Mesodermal cell (in vitro differentiated cells): ENCODE data around the gene TNPO2.
"Not testable (repeated sequence)": the region's sequence is repeated elsewhere in the genome, so short reads cannot be mapped to it uniquely, and the experiment has no call there.

ENCODE experiments used
- H3K27ac ChIP-seq: 2 replicates; pipeline ENCODE4 v1.7.0; 2013; ENCODE audit warnings: mild to moderate bottlenecking, low read depth, low read length, moderate library complexity; ENCODE audit not compliant: severe bottlenecking
- H3K36me3 ChIP-seq: 2 replicates; pipeline ENCODE4 v1.7.1; 2013; ENCODE audit warnings: mild to moderate bottlenecking, low read length, moderate library complexity; ENCODE audit not compliant: control insufficient read depth, insufficient read depth
- H3K4me1 ChIP-seq: one replicate; pipeline ENCODE4 v1.7.1; 2013; ENCODE audit warnings: mild to moderate bottlenecking, low read length; ENCODE audit not compliant: insufficient read depth, control insufficient read depth, poor library complexity, severe bottlenecking
- H3K4me3 ChIP-seq: 2 replicates; pipeline ENCODE4 v1.7.0; 2013; ENCODE audit warnings: low read length, control low read depth, mild to moderate bottlenecking; ENCODE audit not compliant: insufficient read depth, poor library complexity, severe bottlenecking; ENCODE audit errors: extremely low read depth
- H3K9me3 ChIP-seq: 2 replicates; pipeline ENCODE4 v1.7.1; 2013; ENCODE audit warnings: mild to moderate bottlenecking, low read length, moderate library complexity; ENCODE audit not compliant: control insufficient read depth
- WGBS, 2 experiments: methylation state at CpG; one replicate each; pipeline ENCODE4 v1.1.5; 2013; ENCODE audit warnings: missing lambda C conversion rate in 2 of 2; ENCODE audit not compliant: insufficient coverage in 2 of 2; 5-methylcytosine and 5-hydroxymethylcytosine counted together

TNPO2 gene

DNA sequence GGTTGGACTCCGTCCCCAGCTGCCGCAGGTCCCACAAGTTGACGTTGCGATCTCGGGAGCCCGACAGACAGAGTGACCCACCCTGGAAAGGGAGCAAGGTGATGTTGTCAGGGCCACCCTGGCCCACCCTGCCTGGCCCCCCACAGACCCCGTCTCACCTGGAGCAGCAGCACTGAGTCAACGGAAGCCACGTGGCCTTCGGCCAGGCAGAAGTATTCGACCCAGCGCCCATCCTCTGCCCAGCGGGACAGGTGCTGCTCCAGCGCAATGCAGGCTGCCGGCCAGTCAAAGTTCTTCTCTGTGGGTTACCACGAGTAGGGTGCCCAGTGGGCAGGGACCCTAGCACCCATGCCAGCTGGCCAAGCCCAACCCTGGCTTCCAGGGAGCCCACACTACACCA is 29.1 kb downstream of the TNPO2 start:
- H3K27ac ChIP-seq: no peak overlapping the region
- H3K4me1 ChIP-seq: peaks cover 4% of the 10 kb centered on the region
- H3K36me3 ChIP-seq: peaks cover 21% of the 10 kb centered on the region
- no peak overlapping the region for H3K4me3 ChIP-seq
- 92 to 95% methylated on average over 15 to 16 of the region's 16 CpGs for WGBS, 2 experiments
- no peaks in the 10 kb centered on the region for H3K9me3 ChIP-seq

DNA sequence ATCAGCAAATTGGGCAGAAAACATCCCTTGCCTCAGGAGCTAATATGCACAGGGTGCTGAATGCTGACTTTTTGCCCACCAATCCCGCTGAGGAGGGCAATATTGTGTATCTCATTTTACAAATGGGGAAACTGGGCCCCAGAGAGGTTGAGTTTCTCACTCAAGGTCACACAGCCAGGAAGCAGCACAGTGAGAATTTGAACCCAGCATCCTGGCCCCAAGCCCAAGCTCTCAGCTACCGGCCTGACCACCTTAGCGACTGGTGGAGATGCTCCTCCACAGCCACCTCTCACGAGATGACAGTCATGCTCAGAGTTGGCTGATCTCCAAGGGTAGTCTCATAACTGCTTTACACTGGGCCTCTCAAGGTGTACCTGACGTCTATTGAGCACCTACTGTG is 30.8 kb downstream of the TNPO2 start:
- H3K36me3 ChIP-seq: peaks cover 8% of the 10 kb centered on the region
- no peak overlapping the region for H3K27ac ChIP-seq
- no peaks in the 10 kb centered on the region for H3K9me3 ChIP-seq
- WGBS, 2 experiments: 90 to 100% methylated on average over 4 to 5 of the region's 5 CpGs
- H3K4me3 ChIP-seq: no peak overlapping the region
- peaks cover 4% of the 10 kb centered on the region for H3K4me1 ChIP-seq

DNA sequence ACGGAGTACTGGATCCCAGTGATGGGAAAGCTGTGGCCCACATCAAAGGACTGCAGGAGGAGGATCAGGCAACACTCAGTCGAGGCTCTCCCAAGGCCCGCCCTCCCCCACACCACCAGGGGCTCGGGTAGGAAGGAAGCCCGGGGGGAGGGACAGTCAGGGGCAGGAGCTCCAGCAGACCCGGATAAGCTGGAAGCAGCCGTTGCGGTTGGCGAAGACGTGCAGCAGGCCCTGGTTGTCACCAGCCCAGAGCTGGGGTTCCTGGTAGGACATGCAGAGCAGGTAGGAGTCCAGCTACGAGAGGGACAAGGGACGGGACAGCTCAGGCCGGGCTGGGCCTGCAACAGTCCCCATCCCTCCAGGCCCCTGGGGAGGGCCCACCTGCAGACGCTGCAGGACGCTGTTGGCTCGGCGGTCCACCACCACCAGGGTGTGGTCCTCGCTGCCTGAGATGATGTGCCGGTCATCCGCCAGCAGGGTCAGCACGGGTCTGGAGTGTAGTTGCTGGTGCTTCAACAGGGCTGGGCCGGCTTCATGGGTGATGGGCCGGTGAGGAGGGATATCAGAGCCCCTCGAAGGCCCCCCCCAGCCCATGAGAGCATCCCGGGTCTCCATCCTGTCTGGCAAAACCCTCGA is 34.0 kb downstream of the TNPO2 start:
- 91 to 96% methylated on average over 17 to 23 of the region's 26 CpGs for WGBS, 2 experiments
- no peak overlapping the region for H3K27ac ChIP-seq
- H3K4me1 ChIP-seq: no peaks in the 10 kb centered on the region
- H3K9me3 ChIP-seq: no peaks in the 10 kb centered on the region
- H3K4me3 ChIP-seq: no peak overlapping the region
- H3K36me3 ChIP-seq: peaks cover 8% of the 10 kb centered on the region

DNA sequence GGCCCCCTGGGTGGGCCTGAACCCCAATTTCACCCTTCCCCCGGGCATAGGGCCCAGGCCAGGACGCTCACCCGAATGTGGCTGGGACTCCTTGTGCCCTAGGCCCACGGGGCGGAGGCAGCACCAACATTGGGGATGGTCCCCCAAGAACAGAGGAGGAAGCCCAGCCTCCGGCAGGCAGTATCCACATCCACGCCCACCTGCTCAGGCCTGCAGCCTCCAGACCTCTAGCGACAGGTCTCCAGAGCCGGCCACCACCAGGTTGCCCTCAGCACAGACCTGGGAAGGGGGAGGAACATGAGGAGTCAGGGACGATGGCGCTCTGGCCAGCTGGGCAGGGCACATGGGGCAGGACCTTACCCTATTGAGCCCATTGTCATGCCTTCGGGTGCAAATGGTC is 34.7 kb downstream of the TNPO2 start:
- Histone ChIP-seq H3K9me3 (no peaks in the 10 kb centered on the region), H3K4me3 (no peak overlapping the region), H3K36me3 (peaks cover 8% of the 10 kb centered on the region), H3K27ac (no peak overlapping the region), H3K4me1 (no peaks in the 10 kb centered on the region)
- WGBS, 2 experiments: 91 to 96% methylated on average over 9 to 12 of the region's 12 CpGs

DNA sequence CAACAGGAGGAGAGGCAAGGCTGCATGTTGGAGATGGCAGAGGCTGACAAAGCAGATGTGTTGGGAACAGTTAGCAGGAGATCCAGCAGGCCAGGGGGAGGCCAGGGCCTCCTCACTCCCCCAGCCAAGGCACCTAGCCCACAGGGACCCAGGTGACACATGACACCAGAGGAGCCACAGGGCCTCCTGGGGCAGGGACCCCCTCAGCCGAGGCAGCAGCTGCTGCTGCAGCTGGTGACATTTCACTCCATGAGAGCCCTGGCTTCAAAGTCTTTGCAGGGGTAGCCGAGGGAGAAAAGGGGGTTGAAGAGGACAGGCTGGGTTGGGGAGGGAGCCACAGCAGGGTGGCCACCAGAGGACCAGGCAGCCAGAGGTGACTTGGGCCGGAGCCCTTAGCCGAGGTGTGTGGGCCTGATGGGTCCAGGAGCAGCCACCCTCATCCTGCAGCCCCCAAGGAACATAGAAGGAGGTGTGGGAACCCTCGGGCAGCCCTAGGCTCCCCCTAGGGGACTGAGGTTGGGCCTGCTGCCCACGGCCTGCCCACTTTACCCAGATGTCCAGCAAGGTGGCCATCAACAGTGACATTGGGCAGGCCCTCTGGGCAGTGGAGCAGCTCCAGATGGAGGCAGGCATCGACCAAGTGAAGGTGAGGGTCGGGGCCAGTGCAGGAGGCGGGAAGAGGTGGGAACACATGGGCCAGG is 36.1 kb downstream of the TNPO2 start, which contains the start of gene GNG14:
GNG14 (plus strand) TSS at position 503 of the 701 bp plus-strand sequence; CDS start at position 554, 51 bp downstream.
- H3K4me1 ChIP-seq: no peaks in the 10 kb centered on the region
- no peaks in the 10 kb centered on the region for H3K9me3 ChIP-seq
- 84 to 89% methylated on average over 7 to 8 of the region's 9 CpGs for WGBS, 2 experiments
- H3K4me3 ChIP-seq: no peak within 1 kb of the TSS
- H3K36me3 ChIP-seq: peaks cover 3% of the 10 kb centered on the region
- H3K27ac ChIP-seq: no peak within 1 kb of the TSS

DNA sequence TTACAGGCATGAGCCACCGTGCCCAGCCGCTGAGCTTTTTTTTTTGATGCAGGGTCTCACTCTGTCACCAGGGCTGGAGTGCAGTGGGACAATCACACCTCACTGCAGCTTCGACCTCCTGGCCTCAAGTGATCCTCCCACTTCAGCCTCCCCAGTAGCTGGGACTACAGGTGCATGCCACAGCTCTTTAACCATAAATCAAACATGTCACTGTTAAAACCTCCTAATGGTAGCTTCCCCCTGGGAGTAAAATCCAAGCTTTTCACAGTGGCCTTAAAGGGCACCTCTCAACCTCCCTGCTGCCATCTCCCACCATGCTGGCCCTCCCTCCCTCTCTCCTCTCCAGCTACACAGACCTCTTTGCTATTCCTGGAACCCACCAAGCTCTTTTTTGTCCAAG is 37.9 kb downstream of the TNPO2 start:
- Histone ChIP-seq H3K36me3 (peaks cover 3% of the 10 kb centered on the region), H3K4me1 (no peaks in the 10 kb centered on the region), H3K27ac (no peak overlapping the region), H3K4me3 (no peak overlapping the region), H3K9me3 (no peaks in the 10 kb centered on the region)
- WGBS, 2 experiments: 82 to 85% methylated on average over 3 of the region's 3 CpGs

DNA sequence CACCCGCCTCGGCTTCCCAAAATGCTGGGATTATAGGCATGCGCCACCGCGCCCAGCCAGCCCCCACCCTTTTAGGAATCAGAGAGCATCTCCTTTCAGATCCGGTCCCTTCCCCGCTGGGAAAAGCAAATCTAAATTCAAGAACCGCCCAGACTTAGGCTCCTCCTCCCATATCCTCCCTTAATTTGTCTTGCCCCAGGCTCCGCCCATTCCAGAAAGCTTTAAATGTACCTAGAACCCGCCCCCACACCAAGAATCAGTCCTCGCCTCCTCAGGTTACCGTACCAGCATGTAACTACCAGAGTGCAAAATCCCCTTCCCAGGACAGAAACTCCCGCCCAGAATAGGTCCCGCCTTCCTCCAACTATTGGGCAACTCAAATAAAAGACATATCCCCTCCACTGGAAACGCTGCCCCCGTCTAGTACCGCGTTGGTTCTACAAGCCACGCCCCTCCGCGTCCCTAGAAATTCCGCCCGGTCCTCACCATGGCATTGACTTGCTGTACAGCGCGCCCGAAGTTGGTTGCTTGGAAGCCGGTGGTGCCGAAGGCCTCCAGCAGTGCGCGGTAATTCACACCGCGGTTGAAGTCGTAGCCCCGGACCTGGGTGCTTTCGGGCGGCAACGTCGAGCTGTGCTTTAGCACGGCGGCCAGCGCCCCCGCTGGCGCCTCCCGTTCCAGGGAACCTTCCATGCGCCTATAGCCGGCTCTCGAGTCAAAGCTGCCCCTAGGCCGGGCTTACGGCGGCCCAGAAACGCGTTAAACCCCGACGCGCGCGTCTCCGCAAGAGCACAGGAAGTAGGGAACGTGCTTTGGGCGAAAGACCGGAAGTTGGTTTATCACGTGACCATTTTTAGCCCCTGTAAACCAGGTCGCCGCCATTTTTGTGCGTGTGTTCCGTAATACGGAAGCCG is 42.4 kb downstream of the TNPO2 start, which contains the start of gene DHPS:
DHPS (minus strand) TSS at position 807 of the 914 bp plus-strand sequence; CDS start at position 693, 114 bp downstream.
- Histone ChIP-seq H3K4me1 (no peaks in the 10 kb centered on the region), H3K27ac (peak within 1 kb of the TSS; percentile 99), H3K9me3 (no peaks in the 10 kb centered on the region), H3K4me3 (peak within 1 kb of the TSS; percentile 85), H3K36me3 (peaks cover 33% of the 10 kb centered on the region)
- 0 to 1% methylated on average over 38 to 66 of the region's 68 CpGs for WGBS, 2 experiments

DNA sequence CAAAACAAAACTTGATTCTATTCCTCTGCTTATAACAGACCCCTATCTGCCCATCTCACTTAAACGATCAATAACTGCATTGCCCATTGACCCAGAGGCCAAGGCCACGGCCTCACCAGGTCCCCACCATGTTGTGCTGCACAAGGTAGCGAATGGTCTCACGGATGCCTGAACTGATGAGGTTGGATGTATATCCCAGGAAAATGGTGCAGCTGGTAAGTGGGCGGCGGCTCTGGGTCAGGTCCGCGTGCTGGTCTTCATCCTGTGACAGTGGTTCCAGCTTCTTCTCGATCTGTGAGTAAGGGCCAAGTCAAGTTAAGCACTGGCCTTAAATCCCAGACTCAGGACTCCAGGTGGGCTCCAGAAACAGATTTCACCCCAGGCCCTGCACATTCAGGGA is 43.7 kb downstream of the TNPO2 start:
- Histone ChIP-seq H3K4me3 (peak overlapping the region; percentile 85), H3K36me3 (peaks cover 46% of the 10 kb centered on the region), H3K9me3 (no peaks in the 10 kb centered on the region), H3K4me1 (no peaks in the 10 kb centered on the region), H3K27ac (no peak overlapping the region)
- 94 to 95% methylated on average over 9 of the region's 9 CpGs for WGBS, 2 experiments

DNA sequence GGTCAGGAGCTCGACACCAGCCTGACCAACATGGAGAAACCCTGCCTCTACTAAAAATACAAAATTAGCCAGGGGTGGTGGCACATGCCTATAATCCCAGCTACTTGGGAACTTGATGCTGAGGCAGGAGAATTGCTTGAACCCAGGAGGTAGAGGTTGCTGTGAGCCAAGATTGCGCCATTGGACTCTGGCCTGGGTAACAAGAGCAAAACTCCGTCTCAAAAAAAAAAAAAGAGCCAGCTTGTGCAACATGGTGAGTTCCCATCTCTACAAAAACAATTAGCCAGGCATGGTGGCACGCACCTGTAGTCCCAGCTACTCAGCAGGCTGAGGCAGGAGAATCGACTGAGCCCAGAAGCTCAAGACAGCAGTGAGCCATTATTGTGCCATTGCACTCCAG is 45.7 kb downstream of the TNPO2 start:
- not testable (repeated sequence) for H3K9me3 ChIP-seq, H3K4me1 ChIP-seq, H3K4me3 ChIP-seq, H3K27ac ChIP-seq
- WGBS, 2 experiments: 92 to 96% methylated on average over 4 of the region's 5 CpGs
- H3K36me3 ChIP-seq: peaks cover 58% of the 10 kb centered on the region

DNA sequence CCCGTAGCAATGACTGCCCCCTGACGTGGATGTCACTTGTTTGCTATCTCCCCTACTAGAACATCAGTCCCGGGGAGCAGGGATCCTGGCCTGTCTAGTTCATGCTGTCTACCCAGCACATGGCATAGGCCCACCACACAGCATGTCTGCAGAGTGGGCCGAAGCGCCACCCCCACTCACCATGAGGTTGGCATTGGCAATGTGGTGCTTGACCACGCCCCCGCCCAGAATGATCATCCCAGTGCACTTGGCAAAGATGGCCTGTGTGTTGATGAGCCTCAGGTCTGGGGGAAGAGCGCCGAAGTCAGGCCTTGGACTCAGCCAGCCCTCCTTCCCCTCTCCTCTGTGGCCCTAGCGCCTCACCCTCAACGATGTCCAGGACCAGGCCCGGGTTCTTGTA is 46.8 kb downstream of the TNPO2 start:
- 87 to 94% methylated on average over 9 to 10 of the region's 12 CpGs for WGBS, 2 experiments
- Histone ChIP-seq H3K9me3 (no peaks in the 10 kb centered on the region), H3K27ac (no peak overlapping the region), H3K4me3 (no peak overlapping the region), H3K36me3 (peaks cover 63% of the 10 kb centered on the region), H3K4me1 (no peaks in the 10 kb centered on the region)
